Measurements from ENCODE around the gene KIF26B.

The KIF26B gene

DNA sequence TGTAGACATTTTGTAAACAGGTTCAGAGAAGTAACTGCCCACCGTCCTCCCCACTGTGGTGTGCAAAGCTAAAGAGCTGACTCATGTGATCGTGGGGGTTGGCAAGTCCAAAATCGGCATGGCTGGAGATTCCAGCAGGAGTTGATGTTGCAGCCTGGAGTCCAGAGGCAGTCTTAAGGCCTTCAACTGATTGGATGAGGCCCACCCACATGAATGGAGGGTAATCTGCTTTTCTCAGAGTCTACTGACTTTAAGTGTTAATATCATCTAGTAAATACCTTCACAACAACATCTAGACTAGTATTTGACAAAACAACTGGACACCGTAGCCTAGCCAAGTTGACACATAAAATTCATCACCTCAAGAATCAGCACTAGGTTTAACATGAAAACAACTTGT is 281.6 kb downstream of the KIF26B start:
- no peak for ATAC-seq (ENCODE audit: insufficient read depth, low read depth)
- no peak overlapping the region for H3K9ac ChIP-seq (ENCODE audit: low read depth, low read length)

GRCh38 chr1:245437369-245438062 is 282.7 kb downstream of the KIF26B start:
- no peaks in the 10 kb centered on the region for H4K20me1 ChIP-seq (ENCODE audit: insufficient read depth, low read length)
- no peaks in the 10 kb centered on the region for H3K79me2 ChIP-seq (ENCODE audit: insufficient read depth, low read length)
- no peak overlapping the region for H3K27ac ChIP-seq (ENCODE audit: low read length)
- no peaks in the 10 kb centered on the region for H3K27me3 ChIP-seq (ENCODE audit: insufficient read depth, low read length, poor library complexity)
- no peak overlapping the region for H3K4me3 ChIP-seq (ENCODE audit: low read depth in 1 of 2, low read length in 2 of 2)
- H3K4me2 ChIP-seq (ENCODE audit: insufficient read depth, low read length) = no peak overlapping the region
- H3K9ac ChIP-seq (ENCODE audit: low read depth, low read length) = no peak overlapping the region
- no peak for ATAC-seq (ENCODE audit: insufficient read depth, low read depth)
- H3K36me3 ChIP-seq (ENCODE audit: insufficient read depth, low read length) = no peaks in the 10 kb centered on the region
- TF ChIP-seq, protein P1, sequence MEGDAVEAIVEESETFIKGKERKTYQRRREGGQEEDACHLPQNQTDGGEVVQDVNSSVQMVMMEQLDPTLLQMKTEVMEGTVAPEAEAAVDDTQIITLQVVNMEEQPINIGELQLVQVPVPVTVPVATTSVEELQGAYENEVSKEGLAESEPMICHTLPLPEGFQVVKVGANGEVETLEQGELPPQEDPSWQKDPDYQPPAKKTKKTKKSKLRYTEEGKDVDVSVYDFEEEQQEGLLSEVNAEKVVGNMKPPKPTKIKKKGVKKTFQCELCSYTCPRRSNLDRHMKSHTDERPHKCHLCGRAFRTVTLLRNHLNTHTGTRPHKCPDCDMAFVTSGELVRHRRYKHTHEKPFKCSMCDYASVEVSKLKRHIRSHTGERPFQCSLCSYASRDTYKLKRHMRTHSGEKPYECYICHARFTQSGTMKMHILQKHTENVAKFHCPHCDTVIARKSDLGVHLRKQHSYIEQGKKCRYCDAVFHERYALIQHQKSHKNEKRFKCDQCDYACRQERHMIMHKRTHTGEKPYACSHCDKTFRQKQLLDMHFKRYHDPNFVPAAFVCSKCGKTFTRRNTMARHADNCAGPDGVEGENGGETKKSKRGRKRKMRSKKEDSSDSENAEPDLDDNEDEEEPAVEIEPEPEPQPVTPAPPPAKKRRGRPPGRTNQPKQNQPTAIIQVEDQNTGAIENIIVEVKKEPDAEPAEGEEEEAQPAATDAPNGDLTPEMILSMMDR (IDR thresholded peaks at IDR 0.05; ENCODE audit: borderline replicate concordance, extremely low read depth, low read length, poor library complexity, severe bottlenecking) = no peak
- no peak for TF ChIP-seq EZH2 (IDR thresholded peaks at IDR 0.05; ENCODE audit: borderline replicate concordance, low read depth, low read length, severe bottlenecking)
- no peak overlapping the region for H2AFZ ChIP-seq (ENCODE audit: low read depth, low read length)
- no peaks in the 10 kb centered on the region for H3K9me3 ChIP-seq (ENCODE audit: insufficient read depth, low read length, severe bottlenecking)
- no peak for DNase-seq
- H3K4me1 ChIP-seq (ENCODE audit: insufficient read depth, low read length) = peaks cover 12% of the 10 kb centered on the region

More for the DNA sequence above, 281.6 kb downstream of the KIF26B start:
- no peak overlapping the region for H3K4me2 ChIP-seq (ENCODE audit: insufficient read depth, low read length)
- no peaks in the 10 kb centered on the region for H3K9me3 ChIP-seq (ENCODE audit: insufficient read depth, low read length, severe bottlenecking)
- no peaks in the 10 kb centered on the region for H3K27me3 ChIP-seq (ENCODE audit: insufficient read depth, low read length, poor library complexity)
- H3K4me1 ChIP-seq (ENCODE audit: insufficient read depth, low read length) = peaks cover 1% of the 10 kb centered on the region; the same call in 1 of the 2 replicates
- H3K27ac ChIP-seq (ENCODE audit: low read length) = no peak overlapping the region
- no peaks in the 10 kb centered on the region for H3K36me3 ChIP-seq (ENCODE audit: insufficient read depth, low read length)
- H4K20me1 ChIP-seq (ENCODE audit: insufficient read depth, low read length) = no peaks in the 10 kb centered on the region
- H3K79me2 ChIP-seq (ENCODE audit: insufficient read depth, low read length) = no peaks in the 10 kb centered on the region
- no peak overlapping the region for H3K4me3 ChIP-seq (ENCODE audit: low read depth in 1 of 2, low read length in 2 of 2)
- H2AFZ ChIP-seq (ENCODE audit: low read depth, low read length) = no peak overlapping the region
- DNase-seq = no peak
- TF ChIP-seq, protein P1 (IDR thresholded peaks at IDR 0.05; ENCODE audit: borderline replicate concordance, extremely low read depth, low read length, poor library complexity, severe bottlenecking) = no peak
- TF ChIP-seq EZH2 (IDR thresholded peaks at IDR 0.05; ENCODE audit: borderline replicate concordance, low read depth, low read length, severe bottlenecking) = no peak

DNA sequence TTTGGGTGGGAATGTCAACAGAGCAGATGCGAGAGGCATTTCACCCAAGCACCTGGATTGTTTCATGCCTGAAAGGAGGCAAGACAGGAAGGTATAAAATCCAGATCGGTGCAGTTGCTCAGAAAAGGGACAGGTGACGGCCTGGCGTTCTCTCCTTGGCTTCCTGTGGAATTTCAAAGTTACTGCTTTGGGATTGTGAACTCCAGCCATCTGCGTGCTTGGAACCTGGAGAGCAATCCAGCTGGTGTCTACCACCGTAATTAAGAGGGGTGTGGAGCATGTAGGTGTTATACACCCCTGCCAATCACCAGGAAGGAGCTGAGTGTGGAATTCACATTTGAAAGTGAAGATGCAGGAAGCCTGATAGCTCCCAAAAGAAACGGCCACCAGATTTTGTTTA is 286.1 kb downstream of the KIF26B start:
- Histone ChIP-seq H4K20me1 (ENCODE audit: insufficient read depth, low read length) (no peaks in the 10 kb centered on the region), H3K4me3 (ENCODE audit: low read depth in 1 of 2, low read length in 2 of 2) (no peak overlapping the region), H3K27me3 (ENCODE audit: insufficient read depth, low read length, poor library complexity) (no peaks in the 10 kb centered on the region), H3K4me2 (ENCODE audit: insufficient read depth, low read length) (no peak overlapping the region), H2AFZ (ENCODE audit: low read depth, low read length) (no peak overlapping the region), H3K9ac (ENCODE audit: low read depth, low read length) (no peak overlapping the region), H3K4me1 (ENCODE audit: insufficient read depth, low read length) (peaks cover 28% of the 10 kb centered on the region), H3K27ac (ENCODE audit: low read length) (no peak overlapping the region), H3K79me2 (ENCODE audit: insufficient read depth, low read length) (no peaks in the 10 kb centered on the region), H3K9me3 (ENCODE audit: insufficient read depth, low read length, severe bottlenecking) (no peaks in the 10 kb centered on the region), H3K36me3 (ENCODE audit: insufficient read depth, low read length) (no peaks in the 10 kb centered on the region)
- TF ChIP-seq EZH2 (IDR thresholded peaks at IDR 0.05; ENCODE audit: borderline replicate concordance, low read depth, low read length, severe bottlenecking) = no peak
- TF ChIP-seq, protein P1 (IDR thresholded peaks at IDR 0.05; ENCODE audit: borderline replicate concordance, extremely low read depth, low read length, poor library complexity, severe bottlenecking) = no peak
- no peak for DNase-seq
- no peak for ATAC-seq (ENCODE audit: insufficient read depth, low read depth)

Data from DND-41 (cell line).